K562 (cell line): ENCODE results near the gene SPINT1. TPM values are rescaled to one million over a fixed set of nuclear protein-coding genes. Genes with fewer than 3 reads are reported as not detected.

Experiments
- ATAC-seq: fragments of 200-7000 bp; cut with Tn5 transposase; 3 replicates; pipeline ENCODE4 v1.9.1; 2020; ENCODE audit warnings: moderate library complexity
- BruUV-seq: library from RNA; stranded (reverse); fragments of 400-500 nt; replicated peaks from 2 replicates; lab custom pipeline; 2021; lab: Mats Ljungman, UMichigan
- CTCF ChIA-PET: fragments of 300-600 bp; formaldehyde crosslinking; extraction: SDS; loops from one replicate; lab custom pipeline; 2021; ENCODE audit warnings: low intra/inter-chr PET ratio; lab: Yijun Ruan, JAX
- POLR2A ChIA-PET: fragments of 300-600, 350-650 bp; sonication (Branson Sonifier 250); formaldehyde crosslinking; extraction: SDS; loops from one replicate; lab custom pipeline; 2021; ENCODE audit warnings: antibody characterized with exemption, inconsistent platforms; lab: Yijun Ruan, JAX
- DNase-seq, 4 experiments: peaks; one replicate each; pipeline versions ENCODE4 v3.0.0 to v3.0.0-alpha.2; 2011 to 2018; ENCODE audit warnings: low spot score in 3 of 4, mixed read lengths in 3 of 4; ENCODE audit errors: extremely low read depth in 1 of 4
- FAIRE-seq: peaks from 2 replicates; lab custom pipeline; 2011; peaks lifted over from hg19 to GRCh38; lab: Jason Lieb, UNC
- H2AFZ ChIP-seq: 2 replicates; pipeline ENCODE4 v1.6.0; 2011; ENCODE audit warnings: low read depth, low read length, control low read depth, inconsistent platforms
- H3K27ac ChIP-seq: fragments of 200-600 bp; 3 replicates; pipeline ENCODE4 v1.8.0; 2011; ENCODE audit warnings: low read depth, mild to moderate bottlenecking, control low read depth, inconsistent platforms, low read length, moderate library complexity, mixed read lengths; ENCODE audit errors: extremely low read depth
- H3K27me3 ChIP-seq, 2 experiments: fragments of 300-600 bp in 1 of 2; 2 replicates in 1 of 2; 3 replicates in 1 of 2; pipeline versions ENCODE4 v1.6.0 to v1.8.0; 2011; ENCODE audit warnings: inconsistent platforms in 2 of 2, low read length in 2 of 2, mild to moderate bottlenecking in 1 of 2, mixed read lengths in 1 of 2, moderate library complexity in 1 of 2; ENCODE audit not compliant: control insufficient read depth in 2 of 2, insufficient read depth in 2 of 2
- H3K36me3 ChIP-seq: fragments of 300-600 bp; 3 replicates; pipeline ENCODE4 v1.8.0; 2011; ENCODE audit warnings: mild to moderate bottlenecking, low read length, inconsistent platforms; ENCODE audit not compliant: control insufficient read depth, insufficient read depth
- H3K4me1 ChIP-seq, 2 experiments: fragments of 200-600 bp in 1 of 2; replicated peaks in 1 of 2; 2 replicates in 1 of 2; 3 replicates in 1 of 2; pipeline versions ENCODE4 v1.5.1 to v1.8.0; 2011; ENCODE audit warnings: inconsistent platforms in 2 of 2, low read length in 2 of 2, mild to moderate bottlenecking in 1 of 2, mixed read lengths in 1 of 2, moderate library complexity in 1 of 2; ENCODE audit not compliant: control insufficient read depth in 2 of 2, insufficient read depth in 2 of 2
- H3K4me2 ChIP-seq: 2 replicates; pipeline ENCODE4 v1.6.1; 2011; ENCODE audit warnings: low read length, control low read depth, inconsistent platforms, mixed read lengths; ENCODE audit not compliant: insufficient read depth
- H3K4me3 ChIP-seq: fragments of 200-600 bp; sonication (generic), shearing (Covaris generic); 2 replicates; pipeline ENCODE4 v1.5.1; 2016; ENCODE audit warnings: control low read depth, inconsistent platforms
- H3K79me2 ChIP-seq: fragments of 200-600 bp; 3 replicates; pipeline ENCODE4 v1.8.0; 2011; ENCODE audit warnings: low read length, inconsistent platforms; ENCODE audit not compliant: control insufficient read depth, insufficient read depth
- H3K9ac ChIP-seq, 2 experiments: 2 replicates each; pipeline versions ENCODE4 v1.6.0 to v1.6.1; 2011; ENCODE audit warnings: low read depth in 2 of 2, low read length in 2 of 2, control low read depth in 1 of 2, inconsistent platforms in 1 of 2, mild to moderate bottlenecking in 1 of 2, mixed read lengths in 1 of 2; ENCODE audit not compliant: insufficient read depth in 1 of 2
- H3K9me1 ChIP-seq: one replicate; pipeline ENCODE4 v1.6.0; 2011; ENCODE audit warnings: inconsistent platforms, mild to moderate bottlenecking, low read length, moderate library complexity; ENCODE audit not compliant: control insufficient read depth, insufficient read depth
- H3K9me3 ChIP-seq: replicated peaks from 2 replicates; pipeline ENCODE4 v1.5.1; 2011; ENCODE audit warnings: low read depth, low read length, inconsistent platforms; ENCODE audit not compliant: control insufficient read depth, insufficient read depth
- H4K20me1 ChIP-seq: replicated peaks from 2 replicates; pipeline ENCODE4 v1.6.1; 2011; ENCODE audit warnings: low read length, inconsistent platforms, mixed read lengths; ENCODE audit not compliant: control insufficient read depth, insufficient read depth
- FOSL1 ChIP-seq: fragments of 200-800 bp; sonication (Bioruptor generic); conservative IDR thresholded peaks from 2 replicates; pipeline ENCODE4 v1.6.1; 2016; ENCODE audit warnings: missing genetic modification characterization, missing compliant biosample characterization
- ZBTB33 ChIP-seq: sonication (generic); formaldehyde crosslinking; IDR thresholded peaks from 2 replicates; pipeline ENCODE4 v1.8.1; 2023; ENCODE audit warnings: mild to moderate bottlenecking, missing genetic modification reagents
- WGBS: fragments of 100-300 bp; shearing (Covaris generic); methylation state at CpG from one replicate; pipeline ENCODE4 v1.1.6; 2016; ENCODE audit warnings: low coverage, mixed read lengths; ENCODE audit not compliant: insufficient coverage; ENCODE audit errors: missing lambda C conversion rate; 5-methylcytosine and 5-hydroxymethylcytosine counted together
- in situ Hi-C: fragments of 300-500 bp; cut with MboI; formaldehyde crosslinking; loops from 4 replicates; pipeline ENCODE4 v1.15.0; 2018; ENCODE audit warnings: inconsistent platforms, mixed read lengths
- intact Hi-C: fragments of 100-400 bp; cut with micrococcal nuclease; formaldehyde crosslinking; loops from 2 replicates; pipeline ENCODE4 v1.14.2; 2022
- polyA plus RNA-seq, 8 experiments: library from polyadenylated mRNA; depleted of rRNA in 4 of 8; stranded (reverse) in 5 of 8; unstranded in 3 of 8; fragments of >200 nt; fragmentation: Nextera tagmentation in 2 of 8; fragmentation: Illumina TruSeq in 1 of 8; extraction: Ambion mirVana in 2 of 8; extraction: Trizol in 1 of 8; gene quantifications; 2 replicates each; pipeline versions ENCODE4 v1.2.1 to v1.2.3, GENCODE V29; 2011 to 2014; ENCODE audit warnings: inconsistent platforms in 1 of 8, missing spikeins in 1 of 8
- total RNA-seq, 7 experiments: library from RNA; depleted of rRNA in 6 of 7; stranded (reverse); fragments of >200 nt in 6 of 7; fragmentation: Illumina TruSeq in 2 of 7; extraction: Trizol in 2 of 7; gene quantifications; 2 replicates each; pipeline versions ENCODE4 v1.2.1 to v1.2.3, GENCODE V29; 2011 to 2021; ENCODE audit warnings: low replicate concordance in 1 of 7

SPINT1 gene
- total and polyA plus RNA-seq, 9 of the 15 experiments (the other 6 are each of a cell fraction or from before 2014, with no cell fraction given) = 0.78 to 4.5 (median 1.5) TPM

DNA sequence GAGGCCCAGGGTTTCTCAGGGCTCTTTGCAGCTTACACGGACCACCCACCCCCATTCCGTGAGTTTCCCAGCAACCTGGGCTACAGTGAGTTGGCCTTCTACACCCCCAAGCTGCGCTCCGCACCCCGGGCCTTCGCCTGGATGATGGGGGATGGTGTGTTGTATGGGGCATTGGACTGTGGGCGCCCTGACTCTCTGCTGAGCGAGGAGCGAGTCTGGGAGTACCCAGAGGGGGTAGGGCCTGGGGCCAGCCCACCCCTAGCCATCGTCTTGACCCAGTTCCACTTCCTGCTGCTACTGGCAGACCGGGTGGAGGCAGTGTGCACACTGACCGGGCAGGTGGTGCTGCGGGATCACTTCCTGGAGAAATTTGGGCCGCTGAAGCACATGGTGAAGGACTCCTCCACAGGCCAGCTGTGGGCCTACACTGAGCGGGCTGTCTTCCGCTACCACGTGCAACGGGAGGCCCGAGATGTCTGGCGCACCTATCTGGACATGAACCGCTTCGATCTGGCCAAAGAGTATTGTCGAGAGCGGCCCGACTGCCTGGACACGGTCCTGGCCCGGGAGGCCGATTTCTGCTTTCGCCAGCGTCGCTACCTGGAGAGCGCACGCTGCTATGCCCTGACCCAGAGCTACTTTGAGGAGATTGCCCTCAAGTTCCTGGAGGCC lies 55.8 kb downstream of the SPINT1 start:
- in situ Hi-C loops = loop anchor here (10.0 kb wide), 1 partner anchor 225 kb away; no protein-coding TSS in a partner anchor
- Histone ChIP-seq H3K79me2 (peaks cover 15% of the 10 kb centered on the region), H3K9me3 (no peaks in the 10 kb centered on the region), H4K20me1 (peaks cover 24% of the 10 kb centered on the region; the same call in 1 of the 2 replicates), H3K9me1 (no peaks in the 10 kb centered on the region), H3K36me3 (peaks cover 68% of the 10 kb centered on the region; the same call in 2 of the 3 replicates), H3K4me2 (no peak overlapping the region), H3K9ac (peak overlapping the region in 1 of 2 experiments; percentile 47; a peak in 1 of 4 replicates), H3K27ac (no peak overlapping the region), H2AFZ (no peak overlapping the region), H3K4me1 (peaks cover 6 to 22% of the 10 kb centered on the region in 2 experiments; a peak in 4 of 5 replicates), H3K4me3 (no peak overlapping the region), H3K27me3 (no peaks in the 10 kb centered on the region)
- intact Hi-C loops = loop anchor here (10.0 kb wide), 2 partner anchors 195 to 305 kb away; partner anchors contain the start of gene KNL1
- BruUV-seq = no TSS peak
- 93% methylated on average over 31 of the region's 33 CpGs for WGBS
- DNase-seq = no peak
- no peak for TF ChIP-seq FOSL1 (tag)
- TF ChIP-seq ZBTB33 (CRISPR knock-in tag) = peak; percentile 84
- ATAC-seq = no peak
- CTCF ChIA-PET = no interaction called here
- POLR2A ChIA-PET = interaction anchor here (0.7 to 1.1 kb wide), 2 partner anchors 8 to 28 kb away, joined by 3 to 4 read pairs; no protein-coding TSS in a partner anchor
- no peak for FAIRE-seq
